Stimulated activated CD8-positive, alpha-beta memory T cell treated with anti-CD3 and anti-CD28 coated beads, Interleukin-4, amount 100 ng/mL, for 24 hours (primary cell): ENCODE measurements around the gene CHSY1.
"Not testable (repeated sequence)": the region's sequence is repeated elsewhere in the genome, so short reads cannot be mapped to it uniquely, and the experiment has no call there.

Experiments
- DNase-seq: peaks from one replicate; pipeline ENCODE4 v3.0.0-alpha.2; 2020; ENCODE audit warnings: low read depth

Gene CHSY1, protein sequence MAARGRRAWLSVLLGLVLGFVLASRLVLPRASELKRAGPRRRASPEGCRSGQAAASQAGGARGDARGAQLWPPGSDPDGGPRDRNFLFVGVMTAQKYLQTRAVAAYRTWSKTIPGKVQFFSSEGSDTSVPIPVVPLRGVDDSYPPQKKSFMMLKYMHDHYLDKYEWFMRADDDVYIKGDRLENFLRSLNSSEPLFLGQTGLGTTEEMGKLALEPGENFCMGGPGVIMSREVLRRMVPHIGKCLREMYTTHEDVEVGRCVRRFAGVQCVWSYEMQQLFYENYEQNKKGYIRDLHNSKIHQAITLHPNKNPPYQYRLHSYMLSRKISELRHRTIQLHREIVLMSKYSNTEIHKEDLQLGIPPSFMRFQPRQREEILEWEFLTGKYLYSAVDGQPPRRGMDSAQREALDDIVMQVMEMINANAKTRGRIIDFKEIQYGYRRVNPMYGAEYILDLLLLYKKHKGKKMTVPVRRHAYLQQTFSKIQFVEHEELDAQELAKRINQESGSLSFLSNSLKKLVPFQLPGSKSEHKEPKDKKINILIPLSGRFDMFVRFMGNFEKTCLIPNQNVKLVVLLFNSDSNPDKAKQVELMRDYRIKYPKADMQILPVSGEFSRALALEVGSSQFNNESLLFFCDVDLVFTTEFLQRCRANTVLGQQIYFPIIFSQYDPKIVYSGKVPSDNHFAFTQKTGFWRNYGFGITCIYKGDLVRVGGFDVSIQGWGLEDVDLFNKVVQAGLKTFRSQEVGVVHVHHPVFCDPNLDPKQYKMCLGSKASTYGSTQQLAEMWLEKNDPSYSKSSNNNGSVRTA

DNA sequence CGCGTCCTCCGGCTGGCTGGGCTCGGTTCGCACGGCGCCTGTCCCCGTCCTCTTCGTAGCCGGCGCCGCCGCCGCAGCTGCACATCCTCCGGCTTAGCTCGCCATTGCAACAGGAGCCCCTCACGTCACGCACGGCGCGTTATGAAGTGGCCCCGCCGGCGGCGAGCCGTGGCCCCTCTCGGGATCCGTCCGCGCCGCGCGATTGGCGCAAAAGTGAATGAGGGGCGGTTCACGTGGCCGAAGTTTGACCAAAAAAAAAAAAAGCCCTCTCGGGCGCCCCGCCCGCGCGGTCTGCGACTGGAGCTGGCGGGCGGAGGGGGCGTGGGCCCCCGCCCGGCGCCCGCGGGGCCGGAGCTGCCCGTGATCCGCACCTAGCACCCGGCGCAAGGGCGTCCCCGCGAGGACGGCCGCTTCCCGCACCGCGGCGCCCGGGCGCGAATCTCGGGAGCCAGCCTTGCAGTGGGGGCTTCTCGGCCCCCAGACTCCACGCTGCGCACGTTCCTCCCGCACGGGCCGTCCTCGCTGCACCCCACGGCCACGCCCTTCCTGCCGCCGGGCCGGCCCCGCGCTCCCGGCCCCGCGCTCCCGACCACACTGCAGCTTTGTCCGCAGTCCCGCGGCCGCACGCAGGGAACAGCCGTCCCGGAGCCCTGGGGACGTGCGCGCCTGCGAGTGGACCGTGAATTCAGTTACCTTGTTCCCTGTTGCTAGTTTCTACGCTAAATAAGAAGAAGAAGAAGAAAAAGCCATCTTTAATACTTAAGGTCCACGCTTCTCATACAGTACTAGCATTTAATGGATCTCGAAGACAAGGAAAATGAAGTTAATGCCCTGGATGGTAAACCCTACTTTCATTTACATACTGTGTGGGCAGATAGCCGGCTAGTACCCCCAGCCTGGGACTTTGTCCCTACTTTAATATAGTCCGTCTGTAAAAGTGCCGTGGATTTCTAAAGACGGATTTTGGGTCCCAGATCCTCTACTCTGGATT is at the start of gene CHSY1:
Gene CHSY1, minus strand, starts transcription at position 219 of the 991 bp plus-strand sequence. CDS start 592 bp downstream, outside the sequence.
- peak; percentile 82 for DNase-seq

DNA sequence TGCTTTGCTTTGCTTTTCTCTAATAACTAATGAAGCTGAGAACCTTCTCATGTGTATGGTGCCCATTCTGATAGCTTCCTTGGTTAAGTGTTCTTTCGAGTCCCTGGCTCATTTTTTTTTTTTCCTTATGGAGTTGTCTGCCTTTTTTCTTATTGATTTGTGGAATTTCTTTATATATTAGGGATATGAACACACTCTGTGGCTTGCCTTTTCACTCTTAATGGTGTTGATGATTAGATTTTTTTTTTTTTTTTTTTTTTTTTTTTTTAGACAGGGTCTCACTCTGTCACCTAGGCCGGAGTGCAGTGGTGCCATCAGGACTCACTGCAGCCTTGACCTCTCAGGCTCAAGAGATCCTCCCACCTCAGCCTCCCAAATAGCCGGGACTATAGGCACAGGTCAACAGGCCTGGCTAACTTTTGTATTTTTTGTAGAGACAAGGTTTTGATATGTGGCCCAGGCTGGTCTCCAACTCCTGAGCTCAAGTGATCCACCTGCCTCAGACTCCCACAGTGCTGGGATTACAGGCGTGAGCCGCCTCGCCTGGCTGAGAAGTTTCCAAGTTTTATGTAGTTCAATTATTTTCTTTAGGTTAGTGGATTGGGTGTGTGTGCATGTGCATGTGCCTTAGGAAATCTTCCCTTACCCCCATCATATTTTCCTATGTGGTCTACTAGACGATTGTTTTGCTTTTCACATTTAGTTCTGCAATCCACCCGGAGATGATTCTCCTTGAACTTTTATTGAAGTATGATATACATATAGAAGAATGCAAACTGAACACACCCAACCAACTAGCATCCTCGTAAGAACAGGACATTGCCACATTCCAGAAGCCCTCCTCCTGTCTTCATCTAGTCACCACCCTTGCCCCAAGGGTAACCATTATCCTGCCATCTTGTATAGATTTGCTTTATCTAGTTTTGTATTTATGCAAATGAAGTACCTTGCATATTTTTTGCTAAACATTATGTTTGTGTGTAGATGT is 44.9 kb upstream of the CHSY1 start:
- DNase-seq: no peak

DNA sequence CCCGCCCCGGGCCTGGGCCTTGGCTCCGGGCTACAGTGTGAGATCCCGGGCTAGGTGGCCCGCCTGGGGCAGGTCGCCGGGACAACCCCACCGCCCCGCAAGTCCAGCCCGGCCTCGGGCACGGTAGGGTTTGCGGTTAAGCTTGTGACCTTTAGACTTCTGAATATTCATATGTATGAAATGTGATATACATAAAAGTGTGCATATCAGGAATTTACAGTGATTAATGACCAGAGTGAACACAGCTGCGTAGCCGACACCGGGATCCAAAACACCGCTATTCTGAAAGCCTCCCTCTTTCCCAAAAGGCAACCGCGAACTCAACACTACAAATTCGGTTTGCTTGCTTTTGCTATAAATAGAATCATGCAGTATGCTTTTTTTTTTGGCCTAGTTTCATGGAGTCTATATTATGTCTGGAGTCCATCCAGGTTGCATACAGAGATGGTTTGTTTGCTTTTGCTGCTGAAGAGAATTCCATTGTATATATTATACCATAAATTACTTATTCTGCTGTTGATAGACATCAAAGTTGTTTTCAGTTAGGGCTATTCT is 43.8 kb upstream of the CHSY1 start:
- no peak for DNase-seq

DNA sequence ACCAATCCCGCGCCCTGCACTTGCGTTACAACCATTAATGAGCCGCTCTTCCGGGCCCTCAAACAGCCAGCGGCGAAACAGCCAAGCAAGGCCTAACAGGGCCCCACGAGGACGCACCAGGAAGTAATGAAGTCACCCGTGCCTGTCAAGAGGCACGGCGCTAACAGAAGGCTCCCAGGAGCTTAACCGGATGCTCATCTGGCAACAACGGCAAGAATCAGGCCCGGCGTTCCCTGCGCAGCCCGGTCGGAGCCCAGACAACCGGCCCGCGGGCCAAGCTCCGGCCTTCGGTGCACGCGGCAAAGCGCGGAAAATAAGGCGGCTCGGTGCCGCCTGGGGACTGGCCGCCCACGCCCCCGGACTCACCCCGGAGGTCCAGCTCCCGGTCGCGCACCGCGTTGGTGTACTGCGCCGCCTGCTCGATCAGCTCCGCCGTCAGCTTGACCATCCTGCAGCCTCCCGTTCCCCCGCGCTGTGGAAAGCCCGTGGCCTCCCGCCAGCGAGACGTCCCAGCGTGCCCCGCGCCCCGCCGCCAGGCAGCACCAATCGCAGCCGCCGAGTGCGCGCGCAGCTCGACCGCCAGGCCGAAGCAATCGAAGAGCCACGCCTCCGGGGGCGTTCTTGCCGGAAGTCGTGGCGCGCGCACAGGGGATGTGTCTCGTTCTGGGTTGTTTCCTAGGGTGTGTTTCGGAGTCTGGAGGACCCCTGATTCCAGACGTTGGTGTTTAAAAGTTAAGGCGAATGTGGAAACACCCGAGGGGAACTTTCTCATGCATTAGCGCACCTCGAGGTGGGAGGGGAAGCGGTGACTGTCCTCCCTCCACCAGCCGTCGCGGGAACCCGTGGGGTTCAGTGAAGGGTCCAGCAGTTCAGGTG is 43.1 kb upstream of the CHSY1 start, which contains the start of gene SNRPA1:
Gene SNRPA1, minus strand, starts transcription at position 518 of the 876 bp plus-strand sequence. Its CDS starts 70 bp downstream, at position 448.
- DNase-seq: peak; percentile 97

DNA sequence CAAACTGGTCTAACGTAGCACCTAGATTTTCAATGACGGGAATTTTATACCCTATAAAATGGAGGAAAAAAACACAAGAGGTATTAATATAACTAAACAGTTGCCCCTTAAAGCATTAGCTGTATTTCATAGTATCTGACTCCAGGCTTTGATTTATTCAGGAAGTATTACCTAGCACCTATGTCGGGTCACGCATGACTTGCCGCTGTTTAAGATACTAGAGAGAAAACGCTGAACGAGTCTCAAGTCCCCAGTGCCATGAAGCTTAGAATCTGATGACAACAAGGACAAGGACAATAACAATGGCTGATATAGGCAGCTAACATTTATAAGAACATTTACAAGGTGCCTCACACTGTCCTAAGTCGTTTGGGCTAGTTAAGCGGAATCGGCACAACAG is 41.3 kb upstream of the CHSY1 start:
- DNase-seq: no peak

DNA sequence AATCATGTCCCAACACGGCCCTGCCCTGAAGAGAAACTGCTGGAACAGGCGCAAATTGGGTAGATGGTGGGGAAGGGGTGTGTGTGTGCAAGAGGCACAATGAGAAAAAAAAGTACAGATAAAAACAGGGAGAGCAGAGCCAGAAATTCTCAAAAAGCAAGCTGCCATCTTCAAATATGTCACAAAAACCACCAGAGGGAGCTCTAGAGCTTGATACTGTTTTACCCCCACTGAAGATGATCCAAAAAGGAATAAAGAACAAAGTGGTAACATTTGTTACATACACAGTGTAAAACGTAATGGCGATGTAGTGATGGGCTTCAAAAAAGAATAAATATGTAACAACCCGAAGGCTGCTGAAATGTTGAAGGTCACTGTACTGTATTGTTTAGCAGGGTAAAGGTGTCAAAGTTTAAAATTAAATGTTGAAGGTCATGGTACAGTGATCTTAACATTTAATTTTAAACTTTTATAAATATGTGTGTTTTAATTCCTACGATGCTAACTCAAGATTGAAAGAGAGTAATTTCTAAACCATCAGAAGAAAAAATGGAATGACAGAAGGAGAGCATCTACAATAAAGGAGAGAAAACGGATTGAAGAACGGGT is 37.2 kb upstream of the CHSY1 start:
- no peak for DNase-seq

DNA sequence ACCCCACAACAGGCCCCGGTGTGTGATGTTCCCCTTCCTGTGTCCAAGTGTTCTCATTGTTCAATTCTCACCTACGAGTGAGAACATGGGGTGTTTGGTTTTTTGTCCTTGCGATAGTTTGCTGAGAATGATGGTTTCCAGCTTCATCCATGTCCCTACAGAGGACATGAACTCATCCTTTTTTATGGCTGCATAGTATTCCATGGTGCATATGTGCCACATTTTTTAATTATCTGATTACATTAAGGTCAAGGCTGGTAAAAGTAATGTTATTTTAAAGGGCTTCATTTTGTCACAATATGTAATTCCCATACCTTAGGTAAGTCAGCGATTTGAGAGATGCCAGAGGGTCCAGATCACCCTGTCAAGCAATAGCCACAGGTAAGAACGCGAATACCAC is 35.5 kb upstream of the CHSY1 start:
- not testable (repeated sequence) for DNase-seq

DNA sequence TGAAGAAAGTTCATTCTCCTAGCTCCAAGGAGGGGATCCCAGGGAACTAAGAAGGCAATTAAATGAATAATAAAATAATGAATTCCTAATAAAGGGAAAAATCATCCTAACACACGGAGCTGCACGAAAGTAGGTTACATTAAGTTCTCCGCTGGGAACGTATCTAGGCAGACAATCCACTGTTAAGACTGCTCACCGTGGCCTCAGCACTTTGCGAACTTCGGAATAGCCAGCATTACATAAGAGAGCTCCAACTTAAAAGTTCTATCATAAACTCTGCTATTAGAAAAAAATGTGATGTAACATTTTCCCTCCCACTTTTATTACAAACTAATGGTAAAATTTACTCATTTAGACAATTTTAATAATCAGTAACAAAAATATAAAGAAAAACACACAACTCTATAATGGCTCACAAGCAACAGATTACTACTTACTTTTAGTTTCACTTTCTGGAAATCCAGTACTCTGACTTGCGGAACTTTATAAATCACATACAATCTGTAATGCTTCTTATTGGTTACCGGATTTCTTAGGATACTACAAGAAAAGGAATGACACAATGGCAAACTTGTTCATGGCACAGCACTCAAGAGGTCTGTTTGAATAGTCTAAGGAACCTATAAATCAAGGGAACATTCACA is 34.7 kb upstream of the CHSY1 start:
- DNase-seq: no peak

DNA sequence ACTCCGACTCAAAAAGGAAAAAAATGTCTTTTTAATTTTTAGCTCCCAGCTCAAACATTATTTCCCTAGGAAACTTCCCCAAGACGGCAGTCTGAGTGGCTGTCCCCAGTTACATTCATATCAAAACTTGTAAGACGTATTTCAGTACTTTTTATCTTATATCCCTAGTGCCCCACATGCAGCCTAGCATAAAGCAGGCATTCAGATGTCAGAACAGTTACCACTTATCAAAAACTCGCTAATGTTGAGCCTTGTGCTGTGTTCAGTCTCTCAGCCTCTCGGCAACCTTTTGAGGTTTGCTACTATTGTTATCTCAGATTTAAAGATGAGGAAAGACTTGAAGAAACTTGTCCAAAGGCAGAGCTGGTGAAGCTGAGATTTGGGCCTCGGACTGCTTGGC is 32.1 kb upstream of the CHSY1 start:
- no peak for DNase-seq

DNA sequence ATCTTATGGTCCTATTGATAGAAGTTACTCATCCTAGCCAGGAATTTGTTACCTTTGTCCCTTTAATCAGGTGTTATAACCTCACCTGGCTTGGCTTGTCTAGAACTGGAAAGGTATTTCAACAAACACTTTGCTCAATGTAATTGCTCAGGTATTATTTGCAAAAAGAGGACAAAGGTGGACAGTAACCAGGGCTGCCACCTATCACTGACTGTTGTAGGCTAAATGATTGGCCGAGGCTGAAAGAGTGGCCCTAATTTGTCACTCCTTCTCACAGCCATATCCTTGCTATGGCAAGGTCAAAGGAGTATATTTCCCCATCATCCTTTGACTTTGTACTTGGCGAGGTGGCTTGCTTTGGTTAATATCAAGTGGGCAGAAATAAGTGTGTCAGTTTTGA is 28.2 kb upstream of the CHSY1 start:
- DNase-seq: no peak

DNA sequence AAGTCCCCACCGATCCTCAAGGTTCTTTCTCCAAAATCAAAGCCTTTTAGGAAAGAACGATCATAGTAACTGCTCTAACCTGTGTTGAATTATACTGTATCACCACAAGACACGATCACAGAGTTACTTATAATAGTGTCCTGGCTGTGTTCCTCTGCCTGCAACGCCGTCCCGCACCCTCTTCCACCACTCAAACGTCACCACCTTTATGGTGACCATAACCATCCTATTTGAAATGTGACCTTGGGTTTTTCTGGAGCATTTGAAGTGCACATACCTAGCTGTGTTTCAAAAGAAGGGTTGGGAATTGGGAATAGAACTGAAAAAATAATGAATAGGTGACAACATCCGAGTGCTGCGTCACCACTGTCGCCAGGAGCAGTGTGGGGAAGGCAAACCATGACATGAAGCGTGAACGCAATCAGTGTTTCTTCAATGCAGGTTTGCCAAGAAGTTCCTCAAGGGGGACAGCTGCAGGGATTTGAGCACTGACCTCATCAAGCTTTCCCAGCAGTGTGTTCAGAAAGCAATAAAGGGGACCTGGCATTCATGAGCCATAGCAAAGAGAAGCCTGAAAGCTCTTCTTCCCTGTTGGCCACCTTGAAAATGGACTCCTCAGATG is 26.2 kb upstream of the CHSY1 start:
- no peak for DNase-seq

DNA sequence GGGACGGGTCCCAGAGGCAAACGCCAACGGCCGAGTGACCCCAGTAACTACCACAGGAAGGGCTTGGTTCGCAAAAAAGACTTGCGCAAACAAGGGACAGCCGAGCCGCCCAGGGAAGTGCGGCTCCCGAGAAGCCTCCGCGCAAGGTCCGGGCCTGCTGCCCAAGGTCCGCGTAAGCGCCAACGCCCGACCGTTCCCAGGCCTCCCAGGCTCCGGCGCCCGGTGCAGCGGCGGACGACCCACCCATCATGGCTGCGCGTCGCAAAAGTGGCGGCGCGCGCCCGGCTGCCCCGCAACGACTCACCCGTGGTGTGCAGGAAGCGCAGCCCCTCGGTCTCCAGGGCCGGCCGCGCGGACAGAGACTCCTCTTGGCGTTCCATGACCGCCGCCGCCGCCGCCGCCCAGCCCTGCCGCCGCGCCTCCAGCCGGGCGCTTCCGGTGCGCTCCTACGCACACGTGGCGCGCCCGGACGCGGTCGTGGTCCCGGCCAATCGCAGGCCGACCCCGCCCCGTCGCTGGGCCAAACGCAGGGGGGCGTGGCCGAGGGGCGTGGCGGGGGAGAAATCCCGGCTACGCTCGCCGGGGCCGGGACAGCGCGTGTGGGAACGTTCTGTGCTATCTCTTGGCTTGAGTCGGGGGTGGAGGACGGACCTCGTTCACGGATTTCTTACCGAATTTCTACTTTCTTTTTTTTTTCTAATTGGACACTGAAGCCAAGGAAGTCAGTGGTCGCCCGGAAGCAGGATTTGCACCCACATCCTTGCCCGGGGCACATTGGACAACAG is 25.4 kb upstream of the CHSY1 start, which contains the start of gene SELENOS:
Gene SELENOS, minus strand, starts transcription at position 448 of the 785 bp plus-strand sequence. Its CDS starts 68 bp downstream, at position 380.
- DNase-seq: peak; percentile 89

DNA sequence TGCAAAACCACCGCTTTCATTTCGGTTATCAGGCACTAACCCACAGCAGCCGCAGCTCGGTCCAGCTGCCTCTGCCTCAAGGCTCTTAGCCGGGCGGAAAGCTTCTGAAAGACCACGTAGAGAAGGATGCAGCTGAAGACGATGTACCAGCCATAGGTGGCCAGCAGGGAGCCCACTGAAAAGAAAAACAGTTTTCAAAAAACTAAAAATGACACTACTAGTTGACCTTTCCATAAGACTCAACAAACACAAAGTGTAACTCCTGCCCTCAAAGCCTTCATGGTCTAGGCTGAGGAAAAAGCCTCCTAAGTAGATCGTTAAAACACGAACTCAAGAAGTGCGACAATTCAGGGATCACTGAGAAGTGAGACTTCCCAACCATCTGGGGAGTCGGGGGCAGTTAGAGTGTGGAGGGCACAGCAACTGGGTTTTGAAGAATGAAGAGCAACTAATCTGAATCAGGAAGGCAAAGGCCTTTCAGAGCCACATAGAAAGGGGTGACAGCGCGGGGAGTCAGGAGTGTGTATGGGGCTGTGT is 24.7 kb upstream of the CHSY1 start:
- DNase-seq: no peak

DNA sequence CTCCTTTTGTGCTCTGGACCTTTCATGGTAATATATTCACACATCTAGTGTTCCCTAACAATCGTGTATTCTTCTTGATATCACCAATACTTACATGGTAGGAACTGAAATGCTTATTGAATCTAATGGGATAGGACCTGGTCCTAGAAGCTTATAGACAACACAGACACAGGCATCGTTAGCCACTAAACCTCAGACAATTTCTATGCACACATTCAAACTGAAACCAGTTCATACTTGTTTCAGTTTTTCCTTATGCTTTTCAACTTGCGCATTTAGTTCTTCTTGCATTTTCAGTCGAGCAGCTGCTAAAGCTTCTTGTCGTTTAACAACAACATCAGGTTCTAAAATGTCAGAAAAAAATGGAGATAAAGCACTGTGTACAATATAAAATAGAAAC is 23.2 kb upstream of the CHSY1 start:
- DNase-seq: no peak

DNA sequence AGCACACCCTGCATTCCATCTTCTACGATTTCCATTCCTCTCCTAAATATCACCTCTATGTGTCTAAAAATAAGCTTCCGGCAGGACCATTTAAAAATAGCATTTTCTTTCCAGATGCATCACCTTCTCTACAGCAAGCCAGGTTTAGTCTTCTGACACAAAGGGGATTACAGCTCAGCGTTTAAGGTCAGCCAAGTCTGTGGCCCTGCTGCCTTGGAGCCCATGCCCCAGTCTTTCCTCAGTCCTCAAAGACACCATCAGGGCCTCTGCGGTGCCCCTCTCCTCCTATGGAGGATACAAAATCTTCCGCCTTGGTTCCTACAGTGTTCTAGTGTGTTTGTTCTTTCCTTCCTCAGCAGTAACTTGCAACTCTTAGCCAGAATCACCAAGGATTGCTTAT is 21.7 kb upstream of the CHSY1 start:
- no peak for DNase-seq

DNA sequence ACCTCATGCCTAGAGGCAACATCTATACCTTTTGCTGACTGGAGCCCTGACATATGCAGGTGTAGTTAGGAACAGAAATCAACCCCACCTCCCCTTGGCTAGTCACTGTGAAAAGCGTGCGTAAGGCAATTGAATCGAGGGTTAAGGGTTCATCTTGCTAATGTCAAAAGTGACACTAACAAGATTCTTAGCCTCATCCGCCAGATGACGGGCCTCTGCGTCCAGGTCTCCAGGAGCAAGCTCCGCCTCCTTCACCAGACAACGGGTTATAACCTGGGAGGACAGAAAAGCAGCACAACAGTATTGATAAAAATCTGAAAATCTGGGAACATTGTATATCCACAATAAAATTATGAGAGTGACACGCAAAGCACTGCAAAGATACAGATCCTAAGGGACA is 20.7 kb upstream of the CHSY1 start:
- no peak for DNase-seq
